NT2/D1 (cell line): ENCODE data around the gene SMG5.
A peak's percentile ranks its signal among the peaks of the same experiment; 100 is the strongest.

Experiments used
- DNase-seq: peaks from one replicate; pipeline ENCODE4 v3.0.0-alpha.2; 2011; ENCODE audit warnings: low read depth, low spot score
- H3K27me3 ChIP-seq: 2 replicates; pipeline ENCODE4 v1.6.0; 2011; ENCODE audit warnings: mild to moderate bottlenecking; ENCODE audit not compliant: insufficient read length, insufficient read depth
- H3K36me3 ChIP-seq: 2 replicates; pipeline ENCODE4 v1.6.1; 2011; ENCODE audit warnings: mild to moderate bottlenecking, low read length, mixed read lengths; ENCODE audit not compliant: insufficient read depth, insufficient read length
- H3K4me1 ChIP-seq: 2 replicates; pipeline ENCODE4 v1.5.1; 2011; ENCODE audit not compliant: insufficient read depth, insufficient read length
- H3K4me3 ChIP-seq: 2 replicates; pipeline ENCODE4 v1.5.1; 2011; ENCODE audit warnings: low read depth; ENCODE audit not compliant: insufficient read length
- H3K9ac ChIP-seq: 2 replicates; pipeline ENCODE4 v1.6.0; 2011; ENCODE audit warnings: low read depth; ENCODE audit not compliant: insufficient read length
- H3K9me3 ChIP-seq: 2 replicates; pipeline ENCODE4 v1.5.1; 2011; ENCODE audit warnings: mild to moderate bottlenecking, low read length; ENCODE audit not compliant: insufficient read depth
- SUZ12 ChIP-seq: IDR thresholded peaks from 2 replicates; pipeline ENCODE4 v1.6.1; 2011; ENCODE audit not compliant: insufficient read length, insufficient read depth; ENCODE audit errors: extremely low read depth
- YY1 ChIP-seq: IDR thresholded peaks from 2 replicates; pipeline ENCODE4 v1.6.1; 2011; ENCODE audit not compliant: insufficient read length, insufficient read depth
- ZNF274 ChIP-seq: IDR thresholded peaks from 2 replicates; pipeline ENCODE4 v1.6.1; 2011; ENCODE audit warnings: mild to moderate bottlenecking, low read depth, low read length

Gene SMG5

DNA sequence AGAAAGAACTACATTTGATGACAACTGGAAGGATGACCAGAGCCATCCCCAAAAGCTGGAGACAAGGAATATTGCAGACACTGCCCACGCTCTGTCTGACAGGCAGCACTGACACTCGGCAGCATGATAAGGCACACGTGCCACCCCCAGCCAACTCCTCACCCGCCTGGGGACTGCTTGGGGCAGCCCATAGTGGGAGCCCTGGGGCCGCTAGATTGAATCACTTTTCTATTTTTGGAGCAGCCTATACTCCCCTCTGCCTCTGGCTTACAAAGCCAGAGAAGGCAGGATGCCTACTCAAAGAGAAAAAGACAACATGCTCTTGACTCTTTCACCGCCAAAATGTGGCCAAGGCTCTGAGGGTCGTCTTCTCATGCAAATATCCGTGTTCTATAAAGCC, 1.3 kb downstream of the SMG5 start:
- Histone ChIP-seq H3K9me3 (no peaks in the 10 kb centered on the region), H3K4me3 (peak overlapping the region; percentile 80), H3K9ac (peak overlapping the region; percentile 95), H3K36me3 (peaks cover 81% of the 10 kb centered on the region), H3K4me1 (peaks cover 8% of the 10 kb centered on the region), H3K27me3 (no peaks in the 10 kb centered on the region)
- no peak for TF ChIP-seq ZNF274
- no peak for TF ChIP-seq YY1
- no peak for TF ChIP-seq SUZ12
- DNase-seq = no peak

DNA sequence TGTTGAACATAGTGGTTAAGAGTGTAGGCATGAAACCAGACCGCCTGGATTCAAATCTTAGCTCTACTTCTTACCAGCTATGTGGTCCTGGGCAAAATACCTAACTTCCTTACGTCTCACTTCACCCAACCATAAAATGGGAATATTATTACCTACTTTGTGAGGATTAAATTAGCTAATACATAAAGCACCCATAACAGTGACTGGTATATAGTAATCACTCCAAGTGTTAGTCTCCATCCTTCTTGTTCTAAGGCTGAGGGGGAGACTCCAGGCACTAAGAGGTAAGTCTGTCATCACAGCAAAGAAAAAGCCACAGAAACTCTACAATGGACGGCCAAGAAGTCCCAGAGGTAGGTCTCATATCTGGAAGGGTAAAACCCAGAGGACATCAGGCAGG, 2.8 kb downstream of the SMG5 start:
- H3K36me3 ChIP-seq = peaks cover 79% of the 10 kb centered on the region
- H3K9me3 ChIP-seq = no peaks in the 10 kb centered on the region
- no peaks in the 10 kb centered on the region for H3K27me3 ChIP-seq
- no peak overlapping the region for H3K4me3 ChIP-seq
- H3K9ac ChIP-seq = no peak overlapping the region
- no peak for DNase-seq
- TF ChIP-seq SUZ12 (no peak), YY1 (no peak), ZNF274 (no peak)
- peaks cover 8% of the 10 kb centered on the region for H3K4me1 ChIP-seq

DNA sequence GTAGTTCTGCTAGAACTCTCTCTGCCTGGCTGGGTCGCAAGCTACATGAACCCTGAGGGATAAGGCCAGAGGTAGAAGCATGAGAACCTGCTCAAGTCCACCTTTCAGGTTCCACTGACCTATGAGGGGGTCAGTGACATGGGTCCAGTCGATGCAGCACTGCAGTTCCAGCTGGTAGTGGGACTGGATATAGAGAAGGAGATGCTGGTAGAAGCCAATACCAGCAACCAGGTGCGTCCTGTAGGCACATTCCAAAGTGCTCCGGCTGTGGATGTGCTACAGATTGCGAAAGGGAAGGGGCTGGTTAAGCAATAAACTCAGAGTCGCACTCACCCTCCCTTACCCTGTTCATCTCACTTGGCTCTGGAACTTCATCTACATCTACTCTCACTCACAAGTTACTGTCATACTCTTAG, 5.7 kb downstream of the SMG5 start:
- no peak overlapping the region for H3K9ac ChIP-seq
- H3K4me1 ChIP-seq = peaks cover 8% of the 10 kb centered on the region
- DNase-seq = no peak
- peaks cover 97% of the 10 kb centered on the region for H3K36me3 ChIP-seq
- no peak overlapping the region for H3K4me3 ChIP-seq
- no peaks in the 10 kb centered on the region for H3K27me3 ChIP-seq
- H3K9me3 ChIP-seq = no peaks in the 10 kb centered on the region
- no peak for TF ChIP-seq YY1
- no peak for TF ChIP-seq SUZ12
- no peak for TF ChIP-seq ZNF274

DNA sequence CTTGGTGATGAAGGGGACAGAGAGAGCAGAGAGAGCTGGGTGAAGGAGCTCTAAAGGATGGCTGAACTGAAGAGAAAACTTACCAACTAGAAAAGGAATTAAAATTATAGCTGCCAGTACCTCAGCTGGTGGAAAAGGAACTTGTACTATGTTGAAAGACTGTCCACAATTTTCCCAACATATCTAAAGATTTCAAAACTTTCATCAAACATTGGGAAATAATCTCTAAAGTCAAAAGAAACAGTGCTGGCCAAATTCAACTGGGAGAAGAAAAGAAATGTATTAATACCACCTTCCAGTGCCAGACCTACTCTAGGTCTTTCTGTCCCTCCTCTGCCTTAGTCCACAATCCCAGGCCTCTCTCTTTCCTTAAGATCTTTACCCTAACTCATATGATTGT, 6.1 kb downstream of the SMG5 start:
- H3K9me3 ChIP-seq = no peaks in the 10 kb centered on the region
- H3K36me3 ChIP-seq = peaks cover 98% of the 10 kb centered on the region
- H3K27me3 ChIP-seq = no peaks in the 10 kb centered on the region
- no peak for TF ChIP-seq ZNF274
- TF ChIP-seq SUZ12 = no peak
- TF ChIP-seq YY1 = no peak
- no peak overlapping the region for H3K4me3 ChIP-seq
- no peak for DNase-seq
- H3K9ac ChIP-seq = no peak overlapping the region
- H3K4me1 ChIP-seq = peaks cover 8% of the 10 kb centered on the region

DNA sequence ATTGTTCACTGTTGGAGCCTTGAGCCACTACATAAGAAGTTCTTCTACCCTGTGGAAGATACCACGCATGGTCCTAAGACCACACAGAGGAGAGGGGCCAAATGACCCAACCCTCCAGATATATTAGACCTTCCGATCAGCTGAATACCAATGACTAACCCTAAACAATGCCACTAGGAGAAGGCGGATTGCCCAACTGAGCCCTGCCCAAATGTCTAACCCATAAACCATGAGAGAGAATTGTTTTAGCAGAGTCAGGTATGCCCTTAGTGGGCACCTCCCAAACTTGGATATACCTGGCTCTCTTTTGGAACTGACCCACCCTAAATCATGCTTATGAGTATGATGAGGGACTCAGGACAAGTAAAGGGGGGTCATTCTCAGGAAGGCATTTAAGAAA, 12.3 kb downstream of the SMG5 start:
- Histone ChIP-seq H3K9me3 (no peaks in the 10 kb centered on the region), H3K9ac (no peak overlapping the region), H3K36me3 (peaks cover 94% of the 10 kb centered on the region), H3K27me3 (no peaks in the 10 kb centered on the region), H3K4me3 (no peak overlapping the region), H3K4me1 (no peaks in the 10 kb centered on the region)
- DNase-seq = no peak
- TF ChIP-seq SUZ12 (no peak), ZNF274 (no peak), YY1 (no peak)

DNA sequence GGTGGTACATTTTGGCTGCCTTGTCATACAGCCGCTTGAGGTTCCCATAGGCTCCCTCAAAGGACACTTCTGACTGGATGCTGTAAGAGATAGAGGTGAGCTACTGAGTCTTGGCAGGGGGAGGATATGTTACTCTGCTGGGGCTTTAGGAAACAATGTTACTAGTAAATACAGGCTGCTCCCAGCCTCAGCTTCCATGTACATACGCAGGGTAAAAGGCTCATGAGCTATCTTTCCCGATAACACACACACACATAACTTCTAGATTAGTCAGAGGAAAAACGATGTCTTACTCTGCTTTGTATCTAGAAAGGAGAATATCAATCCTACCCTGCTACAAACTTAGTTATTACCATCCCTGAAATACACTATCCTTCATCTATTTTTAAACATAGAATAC, 14.3 kb downstream of the SMG5 start:
- Histone ChIP-seq H3K9me3 (no peaks in the 10 kb centered on the region), H3K36me3 (peaks cover 92% of the 10 kb centered on the region), H3K27me3 (no peaks in the 10 kb centered on the region), H3K4me1 (no peaks in the 10 kb centered on the region), H3K4me3 (no peak overlapping the region), H3K9ac (no peak overlapping the region)
- no peak for DNase-seq
- TF ChIP-seq ZNF274 (no peak), SUZ12 (no peak)

DNA sequence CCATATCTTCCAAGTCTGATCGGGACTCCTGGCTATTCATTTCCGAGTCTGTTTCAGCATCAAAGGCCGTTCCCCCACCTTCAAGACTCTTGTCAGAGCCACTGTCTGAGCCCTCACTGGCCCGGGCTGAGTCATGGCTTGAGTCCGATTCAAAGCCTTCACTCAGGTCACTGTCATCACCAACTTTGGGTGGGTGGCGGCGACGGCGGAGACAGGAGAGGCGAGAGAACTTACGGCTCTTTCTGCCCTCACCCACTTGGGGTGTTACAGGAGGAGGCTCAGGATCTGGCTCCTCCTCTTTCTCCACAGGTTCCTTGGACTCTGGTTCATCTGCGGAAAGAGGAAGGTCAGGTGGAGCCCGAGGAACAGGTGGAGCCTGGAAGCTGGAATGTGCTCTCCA, 16.6 kb downstream of the SMG5 start:
- no peak overlapping the region for H3K9ac ChIP-seq
- TF ChIP-seq YY1 = no peak
- TF ChIP-seq SUZ12 = no peak
- TF ChIP-seq ZNF274 = no peak
- no peaks in the 10 kb centered on the region for H3K4me1 ChIP-seq
- DNase-seq = no peak
- no peaks in the 10 kb centered on the region for H3K27me3 ChIP-seq
- H3K9me3 ChIP-seq = no peaks in the 10 kb centered on the region
- H3K36me3 ChIP-seq = peaks cover 89% of the 10 kb centered on the region
- no peak overlapping the region for H3K4me3 ChIP-seq

DNA sequence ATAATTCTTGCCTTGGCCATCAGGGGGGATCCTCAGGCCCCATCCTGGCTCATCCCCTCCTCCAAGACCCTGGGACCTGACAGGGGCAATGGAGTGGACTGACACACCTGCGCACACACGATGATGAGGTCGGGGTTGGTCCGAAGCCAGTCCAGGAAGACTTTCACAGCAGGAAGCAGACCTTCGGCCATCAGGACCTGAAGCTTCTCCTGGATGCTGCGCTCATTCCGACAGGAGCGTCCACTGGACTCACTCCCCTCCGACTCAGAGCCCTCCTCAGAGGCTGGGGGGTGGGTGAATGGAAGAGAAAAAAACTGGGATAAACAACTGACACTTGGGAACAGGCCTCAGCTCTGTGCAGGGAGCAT, 19.4 kb downstream of the SMG5 start:
- TF ChIP-seq YY1 (no peak), ZNF274 (no peak), SUZ12 (no peak)
- Histone ChIP-seq H3K4me1 (no peaks in the 10 kb centered on the region), H3K27me3 (no peaks in the 10 kb centered on the region), H3K9ac (no peak overlapping the region), H3K9me3 (no peaks in the 10 kb centered on the region), H3K4me3 (no peak overlapping the region), H3K36me3 (peaks cover 93% of the 10 kb centered on the region)
- DNase-seq = no peak
